Transverse colon (tissue), 4 donors: ENCODE results near the gene ANKDD1B.

Source experiments
- CTCF ChIP-seq, 5 experiments: fragments of 200-600 bp in 3 of 5; fragments of 450-650 bp in 2 of 5; sonication (generic) in 3 of 5; IDR thresholded peaks; 1 replicate in 2 of 5; 2 replicates in 3 of 5; pipeline ENCODE4 v1.5.1; 2016 to 2017; ENCODE audit warnings: antibody characterized with exemption in 5 of 5, inconsistent platforms in 3 of 5, mild to moderate bottlenecking in 2 of 5, moderate library complexity in 1 of 5
- EP300 ChIP-seq: sonication (generic); formaldehyde crosslinking; IDR thresholded peaks from one replicate; pipeline ENCODE4 v1.6.1; 2017; ENCODE audit warnings: antibody characterized with exemption, low read depth
- POLR2A ChIP-seq: fragments of 450-650 bp; IDR thresholded peaks from one replicate; pipeline ENCODE4 v1.6.1; 2016; ENCODE audit warnings: antibody characterized with exemption, mild to moderate bottlenecking, moderate library complexity
- POLR2AphosphoS5 ChIP-seq, 3 donors: sonication (generic); formaldehyde crosslinking; IDR thresholded peaks; one replicate each; pipeline ENCODE4 v1.6.1; 2016; ENCODE audit warnings: antibody characterized with exemption in 3 of 3

DNA sequence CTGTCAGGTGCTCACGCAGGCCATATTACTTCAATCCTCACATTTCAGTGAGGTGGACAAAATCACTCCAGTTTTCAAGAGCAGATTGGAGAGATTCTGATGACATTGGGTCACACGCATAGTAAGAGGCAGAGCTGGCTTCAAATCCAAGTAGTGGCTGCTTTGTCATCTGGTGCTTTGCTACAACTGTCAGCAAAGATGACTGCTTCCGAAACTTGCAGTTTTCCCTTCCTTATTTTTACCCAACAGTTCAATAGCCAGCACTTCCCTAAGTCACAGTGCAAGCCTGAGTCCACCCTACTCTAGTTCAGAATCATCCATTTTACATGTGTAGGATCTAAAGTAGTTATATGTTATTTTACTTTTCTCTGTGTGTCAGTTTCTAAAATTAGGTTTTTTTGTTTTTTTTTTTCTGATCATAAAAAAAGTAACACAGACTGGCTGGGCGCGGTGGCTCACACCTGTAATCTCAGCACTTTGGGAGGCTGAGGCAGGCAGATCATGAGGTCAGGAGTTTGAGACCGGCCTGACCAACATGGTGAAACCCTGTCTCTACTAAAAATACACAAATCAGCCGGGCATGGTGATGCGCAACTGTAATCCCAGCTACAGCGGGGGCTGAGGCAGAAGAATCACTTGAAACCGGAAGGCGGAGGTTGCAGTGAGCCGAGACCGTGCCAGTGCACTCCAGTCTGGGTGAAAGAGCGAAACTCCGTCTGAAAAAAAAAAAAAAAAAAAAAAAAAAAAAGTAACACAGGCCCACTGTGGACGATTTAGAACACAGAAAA lies 49.6 kb downstream of the ANKDD1B start:
- TF ChIP-seq CTCF (IDR thresholded peaks at IDR 0.05) (no peak), POLR2AphosphoS5 (IDR thresholded peaks at IDR 0.05) (no peak), POLR2A (no peak), EP300 (no peak)
